Measurements from ENCODE around the gene ISG20L2.

ISG20L2 gene

GRCh38 chr1:156747742-156748669 lies 19.4 kb upstream of the ISG20L2 start:
- H2AFZ ChIP-seq (ENCODE audit: low read length), result no peak overlapping the region
- H3K79me2 ChIP-seq (ENCODE audit: insufficient read depth, low read length), result peaks cover 53% of the 10 kb centered on the region
- H3K27ac ChIP-seq (ENCODE audit: low read depth, low read length, poor library complexity, severe bottlenecking), result peak overlapping the region; percentile 82
- H3F3A ChIP-seq (ENCODE audit: insufficient read depth, low read length), result no peaks in the 10 kb centered on the region
- H4K20me1 ChIP-seq (ENCODE audit: insufficient read depth, low read length), result no peaks in the 10 kb centered on the region
- no peaks in the 10 kb centered on the region for H3K9me2 ChIP-seq (ENCODE audit: low read depth, low read length)
- peak overlapping the region; percentile 99 for H3K9ac ChIP-seq (ENCODE audit: low read length)
- peak overlapping the region; percentile 98 for H3K4me2 ChIP-seq (ENCODE audit: low read length)
- no peaks in the 10 kb centered on the region for H3K27me3 ChIP-seq (ENCODE audit: insufficient read depth, low read length)
- H3K4me1 ChIP-seq (ENCODE audit: insufficient read depth, low read length, severe bottlenecking), result peaks cover 50% of the 10 kb centered on the region
- TF ChIP-seq EZH2 (IDR thresholded peaks at IDR 0.05; ENCODE audit: borderline replicate concordance, low read length), result no peak
- TF ChIP-seq, protein P1, sequence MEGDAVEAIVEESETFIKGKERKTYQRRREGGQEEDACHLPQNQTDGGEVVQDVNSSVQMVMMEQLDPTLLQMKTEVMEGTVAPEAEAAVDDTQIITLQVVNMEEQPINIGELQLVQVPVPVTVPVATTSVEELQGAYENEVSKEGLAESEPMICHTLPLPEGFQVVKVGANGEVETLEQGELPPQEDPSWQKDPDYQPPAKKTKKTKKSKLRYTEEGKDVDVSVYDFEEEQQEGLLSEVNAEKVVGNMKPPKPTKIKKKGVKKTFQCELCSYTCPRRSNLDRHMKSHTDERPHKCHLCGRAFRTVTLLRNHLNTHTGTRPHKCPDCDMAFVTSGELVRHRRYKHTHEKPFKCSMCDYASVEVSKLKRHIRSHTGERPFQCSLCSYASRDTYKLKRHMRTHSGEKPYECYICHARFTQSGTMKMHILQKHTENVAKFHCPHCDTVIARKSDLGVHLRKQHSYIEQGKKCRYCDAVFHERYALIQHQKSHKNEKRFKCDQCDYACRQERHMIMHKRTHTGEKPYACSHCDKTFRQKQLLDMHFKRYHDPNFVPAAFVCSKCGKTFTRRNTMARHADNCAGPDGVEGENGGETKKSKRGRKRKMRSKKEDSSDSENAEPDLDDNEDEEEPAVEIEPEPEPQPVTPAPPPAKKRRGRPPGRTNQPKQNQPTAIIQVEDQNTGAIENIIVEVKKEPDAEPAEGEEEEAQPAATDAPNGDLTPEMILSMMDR (IDR thresholded peaks at IDR 0.05; ENCODE audit: low read length), result no peak
- peak overlapping the region; percentile 91 for H3K4me3 ChIP-seq (ENCODE audit: low read depth, low read length, poor library complexity, severe bottlenecking)
- peaks cover 40% of the 10 kb centered on the region for H3K36me3 ChIP-seq (ENCODE audit: insufficient read depth, low read length)
- no peaks in the 10 kb centered on the region for H3K9me3 ChIP-seq (ENCODE audit: low read length)

DNA sequence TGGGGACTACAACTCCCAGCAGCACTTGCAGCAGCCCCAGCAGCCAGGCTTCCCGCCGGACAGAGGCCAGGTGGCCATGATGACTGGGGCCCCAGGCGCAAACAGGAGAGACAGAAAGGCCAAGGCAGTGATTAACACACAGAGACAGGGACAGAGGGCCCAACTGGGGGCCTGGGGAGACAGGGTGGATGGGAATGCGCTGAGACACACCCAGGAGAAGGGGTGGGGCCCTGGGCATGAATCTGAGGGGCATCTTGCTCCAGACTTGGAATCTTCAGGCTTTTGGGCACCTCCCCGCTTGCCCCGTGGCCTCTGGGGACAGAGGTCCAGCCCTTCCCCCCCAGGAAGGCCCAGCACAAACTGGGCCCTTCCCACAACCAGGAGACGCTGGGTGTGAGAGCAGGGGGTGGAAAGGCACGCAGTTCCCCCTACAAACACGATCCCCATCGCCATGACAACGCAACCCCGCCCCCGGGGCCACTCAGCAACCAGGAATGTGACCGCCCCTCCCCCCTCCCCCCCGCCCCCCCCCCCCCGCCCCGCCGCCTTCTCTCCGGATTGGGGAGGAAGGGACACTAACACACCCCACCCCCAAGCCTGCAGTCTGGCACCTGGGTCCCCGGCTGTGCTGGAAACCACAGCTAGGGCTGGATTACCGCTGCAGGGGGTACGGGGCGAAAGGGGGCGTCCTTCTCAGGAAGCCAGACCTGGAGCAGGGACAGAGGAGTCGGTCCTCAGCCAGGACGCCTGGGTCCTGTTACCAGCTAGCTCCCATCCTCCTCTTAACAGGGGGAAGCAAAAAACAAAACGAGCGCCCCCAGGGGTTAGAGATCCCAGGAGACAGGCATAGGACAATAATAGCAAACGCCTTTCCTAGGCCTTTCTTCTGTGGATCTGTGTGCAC lies 18.4 kb upstream of the ISG20L2 start:
- H3K4me1 ChIP-seq (ENCODE audit: insufficient read depth, low read length, severe bottlenecking), result peaks cover 44% of the 10 kb centered on the region
- H3K4me2 ChIP-seq (ENCODE audit: low read length), result peak overlapping the region; percentile 98
- H3K9me2 ChIP-seq (ENCODE audit: low read depth, low read length), result no peaks in the 10 kb centered on the region
- H3K36me3 ChIP-seq (ENCODE audit: insufficient read depth, low read length), result peaks cover 50% of the 10 kb centered on the region
- peak overlapping the region; percentile 91 for H3K4me3 ChIP-seq (ENCODE audit: low read depth, low read length, poor library complexity, severe bottlenecking)
- no peaks in the 10 kb centered on the region for H3K27me3 ChIP-seq (ENCODE audit: insufficient read depth, low read length)
- no peak for TF ChIP-seq EZH2 (IDR thresholded peaks at IDR 0.05; ENCODE audit: borderline replicate concordance, low read length)
- TF ChIP-seq, protein P1 (IDR thresholded peaks at IDR 0.05; ENCODE audit: low read length), result peak; percentile 55; the same call in 1 of the 2 replicates
- H2AFZ ChIP-seq (ENCODE audit: low read length), result no peak overlapping the region
- peak overlapping the region; percentile 82 for H3K27ac ChIP-seq (ENCODE audit: low read depth, low read length, poor library complexity, severe bottlenecking)
- H4K20me1 ChIP-seq (ENCODE audit: insufficient read depth, low read length), result no peaks in the 10 kb centered on the region
- 0 out of 2 replicates have a peak, but pooled peaks cover 5% of the 10 kb centered on the region for H3F3A ChIP-seq (ENCODE audit: insufficient read depth, low read length)
- H3K9me3 ChIP-seq (ENCODE audit: low read length), result no peaks in the 10 kb centered on the region
- H3K79me2 ChIP-seq (ENCODE audit: insufficient read depth, low read length), result peaks cover 53% of the 10 kb centered on the region
- H3K9ac ChIP-seq (ENCODE audit: low read length), result peak overlapping the region; percentile 99; the same call in 1 of the 2 replicates

GRCh38 chr1:156746406-156746727 lies 17.8 kb upstream of the ISG20L2 start:
- H3K4me3 ChIP-seq (ENCODE audit: low read depth, low read length, poor library complexity, severe bottlenecking), result no peak overlapping the region
- H3K27ac ChIP-seq (ENCODE audit: low read depth, low read length, poor library complexity, severe bottlenecking), result peak overlapping the region; percentile 76
- H3F3A ChIP-seq (ENCODE audit: insufficient read depth, low read length), result 0 out of 2 replicates have a peak, but pooled peaks cover 9% of the 10 kb centered on the region
- H3K9me3 ChIP-seq (ENCODE audit: low read length), result no peaks in the 10 kb centered on the region
- H3K27me3 ChIP-seq (ENCODE audit: insufficient read depth, low read length), result no peaks in the 10 kb centered on the region
- peak overlapping the region; percentile 53; the same call in 1 of the 2 replicates for H3K4me2 ChIP-seq (ENCODE audit: low read length)
- H3K36me3 ChIP-seq (ENCODE audit: insufficient read depth, low read length), result peaks cover 56% of the 10 kb centered on the region
- peaks cover 53% of the 10 kb centered on the region for H3K79me2 ChIP-seq (ENCODE audit: insufficient read depth, low read length)
- H3K9ac ChIP-seq (ENCODE audit: low read length), result no peak overlapping the region
- no peaks in the 10 kb centered on the region for H4K20me1 ChIP-seq (ENCODE audit: insufficient read depth, low read length)
- H3K4me1 ChIP-seq (ENCODE audit: insufficient read depth, low read length, severe bottlenecking), result peaks cover 50% of the 10 kb centered on the region
- H3K9me2 ChIP-seq (ENCODE audit: low read depth, low read length), result no peaks in the 10 kb centered on the region
- TF ChIP-seq, protein P1 (IDR thresholded peaks at IDR 0.05; ENCODE audit: low read length), result no peak
- TF ChIP-seq EZH2 (IDR thresholded peaks at IDR 0.05; ENCODE audit: borderline replicate concordance, low read length), result no peak
- no peak overlapping the region for H2AFZ ChIP-seq (ENCODE audit: low read length)

All from OCI-LY1 (cell line).